Pulmonary artery endothelial cell (primary cell): ENCODE measurements around the gene PRR15L. TPM values are rescaled to one million over a fixed set of nuclear protein-coding genes. Genes with fewer than 3 reads are reported as not detected.
A peak's percentile ranks its signal among the peaks of the same experiment; 100 is the strongest.
"Not testable (repeated sequence)": the region's sequence is repeated elsewhere in the genome, so short reads cannot be mapped to it uniquely, and the experiment has no call there.

Experiments used
- DNase-seq: peaks from one replicate; pipeline ENCODE4 v3.0.0-alpha.2; 2011; ENCODE audit warnings: low read depth, low spot score
- total RNA-seq: library from RNA; depleted of rRNA; stranded (reverse); fragments of >200 nt; gene quantifications from 2 replicates; pipeline ENCODE4 v1.2.3, GENCODE V29; 2014

PRR15L gene, protein sequence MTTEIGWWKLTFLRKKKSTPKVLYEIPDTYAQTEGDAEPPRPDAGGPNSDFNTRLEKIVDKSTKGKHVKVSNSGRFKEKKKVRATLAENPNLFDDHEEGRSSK
- total RNA-seq, result not detected in 2 replicates

DNA sequence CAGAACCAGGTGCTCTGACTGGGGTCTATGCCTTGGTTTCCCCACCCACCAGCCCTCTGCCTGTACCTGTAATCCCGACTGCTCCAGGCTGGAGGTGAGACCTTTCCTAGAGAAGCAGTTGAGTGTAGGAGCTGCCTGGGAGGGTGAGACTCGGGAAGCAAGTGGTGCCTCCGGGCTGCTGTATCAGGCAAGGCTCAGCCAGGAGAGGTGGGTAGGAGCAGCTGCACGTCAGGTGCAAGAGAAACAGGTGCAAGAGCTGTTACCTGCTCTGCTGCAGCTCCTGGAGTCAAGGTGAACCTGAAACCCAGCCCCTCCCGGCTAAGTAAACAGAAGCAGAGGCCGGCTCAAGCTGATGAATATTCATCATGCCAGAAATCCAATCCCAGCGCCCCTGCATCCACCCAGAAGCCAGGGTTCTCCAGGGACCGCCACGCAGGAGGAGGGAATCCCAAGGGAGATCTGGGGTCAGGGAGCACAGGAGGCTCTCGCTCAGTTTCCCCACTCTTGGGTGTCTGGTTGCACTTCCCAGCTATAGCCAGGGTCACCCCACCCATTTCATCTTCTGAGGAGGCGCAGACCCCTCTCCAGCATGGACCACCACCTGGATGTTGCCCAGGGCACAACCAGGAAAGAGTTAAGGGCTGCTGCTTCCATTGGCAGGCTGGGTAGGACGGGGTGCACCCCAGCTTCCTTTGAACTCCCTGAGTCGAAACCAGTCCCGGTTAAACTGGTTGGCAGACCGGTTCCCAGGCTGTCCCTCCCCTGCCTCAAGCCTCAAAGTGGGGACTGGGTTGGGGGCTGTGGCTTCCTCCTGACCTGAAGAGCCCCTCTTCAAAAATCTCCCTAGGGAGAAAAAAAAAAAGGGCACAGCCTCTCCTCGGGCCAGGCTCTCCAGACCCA lies at the start of gene PRR15L:
TSS of gene PRR15L (minus strand) at position 293 of the 900 bp plus-strand sequence. CDS start 4,649 bp downstream, outside the sequence.
- DNase-seq, result no peak

DNA sequence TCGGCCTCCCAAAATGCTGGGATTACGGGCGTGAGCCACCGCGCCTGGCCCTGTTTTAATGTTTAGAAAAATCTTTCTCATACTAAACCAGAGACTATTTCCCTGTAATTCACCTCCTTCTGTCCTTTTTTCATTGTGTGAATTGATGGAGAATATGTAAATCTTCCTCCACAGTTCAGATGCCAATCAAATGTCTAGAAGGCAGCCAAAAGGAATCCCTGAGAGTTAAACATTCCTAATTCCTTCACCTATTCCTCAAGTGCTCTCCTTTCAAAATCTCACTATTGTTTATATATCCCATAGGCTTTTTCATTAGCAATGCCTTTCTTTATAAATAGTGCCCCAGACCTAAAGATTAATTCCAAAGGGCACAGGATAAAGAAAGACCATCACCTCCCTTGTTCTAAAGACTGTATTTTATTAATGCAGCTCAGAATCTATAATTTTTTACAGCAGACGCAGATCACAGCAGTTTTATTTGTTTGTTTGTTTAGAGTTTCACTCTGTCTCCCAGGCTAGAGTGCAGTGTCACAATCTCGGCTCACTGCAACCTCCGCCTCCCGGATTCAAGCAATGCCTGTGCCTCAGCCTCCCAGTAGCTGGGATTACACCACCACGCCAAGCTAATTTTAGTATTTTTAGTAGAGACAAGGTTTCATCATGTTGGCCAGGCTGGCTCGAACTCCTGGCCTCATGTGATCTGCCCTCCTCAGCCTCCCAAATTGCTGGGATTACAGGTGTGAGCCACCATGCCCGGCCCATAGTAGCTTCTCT lies 49.4 kb upstream of the PRR15L start:
- DNase-seq, result no peak

DNA sequence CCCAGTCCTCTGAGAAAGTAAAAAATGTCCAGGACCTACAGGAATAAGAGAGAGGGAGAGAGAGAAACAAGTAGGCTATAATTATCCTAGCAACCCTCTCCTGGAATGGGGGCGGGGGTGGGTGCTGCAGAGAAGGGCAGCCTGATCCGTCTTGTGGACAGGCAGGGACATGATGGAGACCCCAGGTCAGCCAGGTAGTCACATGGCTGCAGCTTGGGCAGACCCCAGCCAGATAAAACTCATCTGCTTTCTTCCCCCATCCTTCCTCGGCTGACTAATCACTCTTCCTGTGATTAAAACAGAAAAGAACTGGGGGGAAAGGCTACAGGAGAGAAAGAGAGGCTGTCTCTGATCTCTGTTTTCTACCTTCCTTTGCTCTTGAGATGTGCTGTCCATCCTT lies 47.3 kb upstream of the PRR15L start:
- no peak for DNase-seq

DNA sequence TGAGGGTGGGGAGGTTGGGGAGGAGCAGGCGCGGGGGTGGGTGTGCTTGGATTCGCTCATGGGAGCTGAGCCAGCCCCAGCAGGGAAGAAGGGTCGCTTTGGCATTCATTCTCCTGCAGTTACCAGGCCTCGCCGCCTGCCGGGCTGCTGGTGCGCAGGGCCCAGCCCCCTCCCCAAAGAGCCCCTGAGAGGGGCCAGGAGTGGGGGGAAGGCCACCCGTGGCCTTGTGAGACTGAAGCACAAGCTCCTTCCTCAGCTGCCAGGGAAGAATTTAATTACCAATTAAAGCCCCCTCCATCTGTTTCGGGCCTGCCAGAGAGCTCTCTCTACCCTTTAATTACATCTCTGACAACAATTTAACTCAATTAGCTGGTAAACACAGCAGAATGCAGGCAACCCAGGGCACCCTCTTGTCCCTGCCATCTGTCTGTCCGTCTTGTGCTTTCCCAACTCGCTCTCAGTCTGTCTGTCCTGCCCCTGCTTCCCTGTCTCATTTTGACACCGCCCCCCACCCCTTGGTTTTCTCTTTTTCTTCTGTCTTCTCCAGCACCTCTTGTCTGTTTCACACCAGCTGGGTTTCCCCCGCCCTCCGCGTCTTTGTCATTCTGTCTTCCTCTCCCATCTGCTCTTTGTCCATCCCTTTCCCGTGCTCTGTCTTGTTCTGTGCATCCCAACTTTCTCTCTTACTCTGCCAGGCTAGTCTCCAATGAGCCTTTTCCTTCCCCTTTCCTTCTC lies 45.9 kb upstream of the PRR15L start:
- DNase-seq, result no peak

DNA sequence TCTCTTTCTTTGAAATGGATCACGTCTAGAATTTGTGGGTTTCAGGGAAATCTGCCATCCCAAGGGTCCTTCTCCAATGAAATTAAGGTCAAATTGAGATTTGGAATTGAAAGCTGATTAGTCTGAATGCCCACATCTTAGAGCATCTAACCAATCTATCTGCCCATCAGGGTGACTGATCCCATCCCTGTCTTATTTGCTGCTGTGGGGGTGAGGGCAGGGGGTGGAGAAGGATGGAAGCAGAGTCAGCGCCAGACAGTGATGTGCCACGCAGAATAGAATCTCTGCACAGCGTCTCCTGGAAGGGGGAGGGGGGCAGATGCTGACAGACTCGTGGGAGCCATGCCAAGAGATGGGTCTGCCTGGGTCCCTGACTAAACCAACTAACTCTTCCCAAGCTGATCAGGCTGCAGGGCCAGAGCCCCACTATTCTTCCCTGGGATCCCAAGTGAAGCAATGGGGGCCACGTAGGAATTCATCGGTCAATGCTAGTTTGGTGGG lies 45.3 kb upstream of the PRR15L start:
- DNase-seq, result no peak

DNA sequence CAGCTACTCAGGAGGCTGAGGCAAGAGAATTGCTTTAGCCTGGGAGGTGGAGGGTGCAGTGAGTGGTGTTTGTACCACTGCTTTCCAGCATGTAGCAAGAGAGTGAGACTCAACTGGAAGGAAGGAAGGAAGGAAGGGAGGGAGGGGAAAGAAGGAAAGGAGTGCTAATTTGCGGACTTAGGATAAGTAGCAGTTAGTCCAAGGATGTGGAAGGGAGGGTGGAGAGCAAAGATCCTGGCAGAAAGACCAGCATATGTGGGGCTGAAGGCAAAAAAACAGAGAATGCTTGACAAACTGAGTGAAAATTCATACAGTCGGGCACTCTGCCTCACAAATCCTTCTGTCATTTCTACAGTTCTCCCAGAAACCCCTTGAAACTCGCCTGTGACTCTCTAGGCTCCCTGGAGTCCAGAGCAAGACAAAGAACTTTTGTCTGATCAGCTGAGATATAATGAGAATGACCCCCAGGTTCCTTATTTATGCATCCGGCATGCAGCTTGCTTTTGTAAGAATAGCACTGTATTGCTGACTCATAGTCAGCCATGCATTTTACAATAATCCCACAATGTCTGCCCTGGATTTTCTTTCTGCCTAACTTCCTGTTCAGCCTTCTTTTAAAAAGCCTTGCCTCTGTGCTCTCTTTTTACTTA lies 44.7 kb upstream of the PRR15L start:
- DNase-seq, result peak; percentile 54

DNA sequence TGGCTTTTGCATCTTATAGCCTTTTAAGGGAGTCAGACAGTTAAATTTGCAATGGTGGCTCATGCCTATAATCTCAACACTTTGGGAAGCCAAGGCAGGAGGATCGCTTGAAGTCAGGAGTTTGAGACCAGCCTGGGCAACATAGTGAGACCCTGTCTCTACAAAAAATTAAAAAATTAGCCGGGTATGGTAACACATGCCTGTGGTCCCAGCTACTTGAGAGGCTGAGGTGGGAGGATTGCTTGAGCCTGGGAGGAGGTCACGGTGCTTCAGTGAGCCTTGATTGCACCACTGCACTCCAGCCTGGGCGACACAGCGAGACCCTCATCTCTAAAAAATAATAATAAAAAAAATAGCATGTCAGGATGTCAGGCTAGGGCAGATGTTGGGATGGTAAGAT lies 44.0 kb upstream of the PRR15L start:
- not testable (repeated sequence) for DNase-seq

DNA sequence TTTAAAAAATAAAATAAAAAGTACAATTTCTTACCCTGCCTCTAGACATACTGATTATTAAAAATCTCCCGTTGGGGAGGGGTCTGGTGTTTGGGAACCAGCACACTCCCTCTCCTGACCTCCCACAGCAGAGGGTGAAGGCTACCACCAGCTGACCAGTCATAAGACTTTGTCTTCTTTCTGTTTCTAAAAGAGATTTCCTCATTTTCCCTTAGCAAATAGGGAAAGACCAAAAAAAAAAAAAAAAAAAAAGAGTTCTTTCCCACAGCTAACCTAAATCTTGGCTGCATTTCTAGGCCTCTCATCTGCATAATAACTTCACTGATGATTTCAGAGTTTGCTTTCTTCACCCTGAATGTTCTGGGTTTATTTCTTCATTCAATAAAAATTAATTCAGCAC lies 43.5 kb upstream of the PRR15L start:
- no peak for DNase-seq

DNA sequence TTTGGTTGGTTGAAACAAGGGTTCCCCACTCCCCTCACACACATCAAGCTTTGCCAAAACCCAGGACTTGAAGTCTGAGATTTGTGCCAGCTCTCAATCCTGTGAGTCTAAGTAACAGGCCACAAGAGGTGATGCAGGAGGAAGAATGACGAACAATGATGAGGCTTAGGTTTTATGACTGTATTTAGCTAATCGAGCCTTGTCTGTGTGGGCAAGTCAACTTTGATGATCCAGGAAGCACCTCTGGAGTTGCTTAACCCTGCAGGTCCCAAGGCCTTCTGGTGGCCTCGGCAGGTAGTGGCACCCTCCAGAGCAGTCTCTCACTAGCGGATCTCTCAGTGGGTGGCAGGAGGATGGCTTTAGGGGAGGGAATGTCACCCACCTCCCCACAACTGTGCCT lies 41.9 kb upstream of the PRR15L start:
- no peak for DNase-seq

DNA sequence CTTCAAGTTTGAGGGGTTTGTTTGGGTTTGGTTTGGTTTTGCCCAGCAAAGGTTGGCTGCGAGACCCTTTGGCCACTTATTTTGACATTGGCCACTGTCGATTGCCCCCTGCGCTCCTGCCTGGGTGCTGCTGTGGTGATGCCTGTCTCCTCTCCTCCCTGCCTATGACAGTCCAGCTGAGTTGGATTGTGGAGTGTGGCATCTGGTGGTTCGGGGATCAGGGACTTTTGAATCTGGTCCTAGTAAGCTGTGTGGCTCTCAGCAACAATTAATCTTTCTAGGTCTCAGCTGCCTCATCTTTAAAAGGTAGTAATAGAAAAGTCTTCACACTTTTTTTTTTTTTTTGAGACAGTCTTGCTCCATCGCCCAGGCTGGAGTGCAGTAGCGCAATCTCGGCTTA lies 40.4 kb upstream of the PRR15L start:
- no peak for DNase-seq

DNA sequence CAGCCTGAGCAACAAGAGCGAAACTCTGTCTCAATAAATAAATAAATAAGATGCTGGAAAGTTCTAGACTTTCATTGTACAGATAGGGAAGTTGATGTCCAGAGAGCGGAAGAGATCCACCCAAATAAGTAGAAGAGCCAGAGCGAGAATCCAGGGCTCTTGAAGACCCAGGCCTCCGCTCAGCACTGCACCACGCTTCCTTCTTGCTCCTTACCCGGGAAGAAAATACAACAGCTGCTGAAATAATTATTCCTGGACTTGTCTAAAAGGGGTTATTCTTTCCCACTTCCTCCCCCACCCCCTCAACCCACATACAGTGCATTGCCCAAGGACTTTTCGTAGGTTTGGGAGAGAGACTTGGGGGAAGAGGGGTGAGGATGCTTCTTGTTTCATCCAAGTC lies 39.9 kb upstream of the PRR15L start:
- no peak for DNase-seq

DNA sequence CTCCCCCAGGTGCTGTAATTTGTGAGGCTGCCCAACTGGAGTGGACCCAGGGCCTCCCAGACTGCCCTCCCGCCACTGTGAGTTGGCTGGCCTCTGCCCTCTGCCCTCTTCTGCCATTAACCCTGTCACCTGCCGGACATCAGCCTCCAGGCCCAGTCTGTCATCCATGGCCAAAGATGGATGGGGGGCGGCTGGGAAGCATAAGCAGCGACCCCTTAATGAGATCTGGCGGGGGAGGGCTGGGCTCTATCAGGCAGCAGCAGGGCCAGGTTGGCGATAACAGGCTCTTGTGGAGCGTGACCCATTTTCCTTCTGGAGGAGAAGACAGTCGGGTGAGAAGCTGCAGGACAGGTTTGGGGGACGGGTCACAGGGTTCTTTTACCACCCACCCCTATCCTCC lies 38.5 kb upstream of the PRR15L start:
- DNase-seq, result no peak

DNA sequence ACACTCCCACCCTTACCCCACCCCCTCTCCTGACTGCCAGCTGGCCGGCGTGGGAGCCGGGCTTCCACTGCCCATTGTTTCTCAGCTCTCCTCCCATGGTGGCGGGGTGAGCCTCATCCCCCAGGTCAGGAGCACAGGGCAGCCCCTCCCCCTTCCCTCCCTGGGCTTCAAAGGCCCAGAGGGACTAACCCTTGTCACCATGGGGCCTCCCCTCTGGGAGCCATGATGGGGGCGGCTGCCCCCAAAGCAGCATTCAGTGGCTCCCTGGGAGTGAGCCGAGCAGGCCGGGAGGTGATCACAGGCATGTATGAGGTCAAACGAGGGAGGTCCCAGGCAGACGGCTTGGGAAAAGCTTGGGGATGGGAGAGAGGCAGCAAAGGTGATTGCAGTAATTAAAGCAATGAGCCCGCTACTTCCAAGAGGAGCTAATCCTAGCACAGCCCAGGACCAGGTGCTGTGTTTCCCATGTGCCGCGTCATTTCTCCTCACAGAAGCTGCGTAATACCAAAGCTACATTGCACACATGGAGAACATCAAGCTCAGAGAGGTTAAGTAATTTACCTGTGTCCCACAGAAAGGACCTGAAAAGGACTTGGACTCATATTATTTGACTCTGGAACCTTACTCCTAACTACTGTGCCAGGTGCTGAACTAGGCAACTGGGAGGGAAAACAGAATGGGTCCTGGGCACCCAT lies 37.7 kb upstream of the PRR15L start:
- no peak for DNase-seq

DNA sequence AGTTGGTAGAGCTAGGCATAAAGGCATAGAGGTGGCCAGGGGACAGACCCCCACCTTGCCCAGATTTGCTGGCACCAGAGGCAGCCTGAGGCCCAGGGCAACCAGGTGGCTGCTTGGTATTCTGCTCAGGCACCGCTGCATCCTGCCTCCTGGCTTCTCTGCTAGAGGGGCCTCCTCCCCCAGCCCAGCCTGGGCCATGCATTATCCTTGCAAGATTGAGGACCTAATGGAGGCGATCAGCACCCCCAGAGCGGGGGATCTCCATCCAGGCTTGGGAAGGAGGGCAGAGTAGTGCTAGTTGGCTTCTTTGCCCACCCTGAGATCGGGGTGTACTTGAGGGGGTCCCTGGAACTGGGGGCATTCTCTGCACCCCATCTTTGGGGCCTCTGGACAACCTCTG lies 37.0 kb upstream of the PRR15L start:
- no peak for DNase-seq

DNA sequence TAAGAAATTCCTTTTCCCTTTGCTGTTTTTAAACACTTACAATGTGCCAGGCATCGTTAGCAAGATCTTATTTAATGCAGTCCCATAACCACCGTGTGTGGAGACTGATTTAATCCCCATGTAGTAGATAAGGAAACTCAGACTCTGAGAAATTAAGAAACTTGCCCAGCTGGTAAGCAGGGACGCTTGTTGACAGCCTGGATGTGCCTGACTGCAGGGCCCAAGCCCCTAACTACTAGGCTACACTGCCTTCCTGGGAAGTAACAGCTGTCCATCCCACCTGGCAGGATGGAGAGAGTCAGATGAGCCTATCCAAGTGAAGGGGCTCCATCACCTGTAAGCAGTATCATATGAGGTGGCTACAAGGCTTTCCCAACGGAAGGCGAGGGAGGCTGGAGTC lies 36.3 kb upstream of the PRR15L start:
- DNase-seq, result no peak

DNA sequence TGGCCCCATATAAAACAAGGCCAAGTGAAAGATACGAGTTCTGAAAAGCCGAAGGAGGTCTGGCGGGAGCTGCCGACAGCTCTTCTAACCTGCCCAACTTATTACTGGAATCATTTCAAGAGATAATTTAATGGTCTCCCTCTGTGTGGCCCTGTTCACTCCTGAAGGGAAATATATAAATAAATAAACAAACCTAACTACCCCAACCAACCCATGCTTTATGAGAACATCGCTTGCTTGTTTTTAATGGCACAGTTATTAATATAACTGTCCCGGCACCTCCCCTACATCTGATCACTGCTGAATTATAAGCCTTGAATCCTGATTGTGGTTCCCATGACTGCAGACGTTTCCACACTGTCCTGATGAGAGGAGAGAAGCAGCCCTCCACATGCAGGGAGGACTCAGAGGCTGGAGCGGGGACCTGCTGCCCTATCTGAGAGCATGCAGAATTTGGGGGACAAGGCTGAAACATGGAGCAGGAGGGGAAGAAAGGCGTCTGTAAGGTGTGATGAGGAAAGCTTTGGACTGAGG lies 35.4 kb upstream of the PRR15L start:
- DNase-seq, result no peak

DNA sequence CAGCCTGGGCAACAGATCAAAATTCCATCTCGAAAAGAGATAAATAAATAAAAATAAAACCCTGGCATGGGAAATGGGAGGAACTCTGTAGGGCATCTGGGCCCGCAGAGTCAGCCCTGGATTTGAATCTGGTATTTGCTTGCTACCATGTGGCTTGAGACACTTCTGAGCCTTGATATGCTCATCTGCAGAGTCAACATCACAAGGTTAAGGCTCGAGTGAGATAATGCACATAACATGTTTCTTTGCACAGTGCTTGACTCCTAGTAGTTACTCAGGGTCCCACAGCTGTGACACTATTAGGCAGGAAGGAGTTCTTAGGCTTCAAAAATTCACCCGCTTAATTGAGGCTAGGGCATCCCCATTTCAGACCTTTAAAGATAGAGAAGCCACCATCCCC lies 34.5 kb upstream of the PRR15L start:
- DNase-seq, result no peak

DNA sequence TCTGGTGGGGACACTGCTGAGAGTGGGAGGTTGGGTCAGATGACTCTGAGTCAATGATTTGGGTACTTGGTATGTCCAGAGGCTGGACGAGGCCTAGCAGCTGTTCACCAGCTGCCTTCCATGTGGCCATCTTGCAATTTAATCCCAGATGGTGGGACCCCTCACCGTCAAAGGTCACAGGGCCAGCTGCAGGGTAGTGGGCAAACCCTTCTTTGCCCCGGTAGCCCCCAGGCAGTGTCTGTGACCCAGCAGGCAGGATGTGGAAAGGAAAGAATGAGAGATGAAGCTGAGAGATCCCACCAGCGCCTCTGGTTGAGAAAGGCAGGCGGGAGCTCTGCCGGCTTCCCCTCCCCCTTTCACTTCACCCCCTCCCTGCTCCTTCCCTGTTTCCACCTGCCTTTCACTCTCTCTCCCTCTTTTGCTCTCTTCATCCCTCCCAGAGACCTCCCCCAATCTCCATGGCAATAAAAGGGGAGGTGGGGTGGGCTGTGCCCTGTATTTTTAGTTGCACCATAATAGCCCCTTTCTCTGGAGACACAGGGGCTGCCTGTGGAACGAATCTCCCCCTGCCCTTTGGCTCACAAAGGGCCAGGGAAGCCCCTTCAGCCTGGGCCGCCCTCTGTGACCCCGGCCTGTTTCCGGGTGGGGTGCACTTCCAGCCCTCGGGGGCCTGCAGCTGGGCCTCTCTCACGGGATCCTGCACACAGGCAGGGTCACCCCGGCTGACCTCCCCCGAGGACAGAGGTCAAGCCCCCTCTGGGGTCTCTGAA lies 33.5 kb upstream of the PRR15L start:
- DNase-seq, result no peak

DNA sequence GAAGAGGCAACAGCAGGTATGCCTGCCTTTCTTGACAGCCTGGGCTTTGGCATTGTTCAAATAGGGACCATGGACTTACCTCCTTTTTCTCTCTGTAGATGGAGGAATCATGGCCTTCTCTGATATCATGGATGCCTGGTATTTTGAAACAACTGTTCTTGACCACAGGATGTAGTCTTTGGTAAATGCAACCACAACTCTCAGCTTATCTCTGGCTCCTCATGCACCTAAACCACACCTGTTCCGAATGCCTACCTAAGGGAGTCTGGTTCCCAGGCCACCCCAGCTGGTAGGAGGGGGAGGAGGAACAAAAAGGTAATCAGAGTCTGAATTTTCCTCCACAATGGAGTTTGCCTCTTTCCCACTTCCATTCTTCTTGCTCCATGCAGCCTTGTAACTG lies 32.0 kb upstream of the PRR15L start:
- DNase-seq, result no peak
